NB4 (cell line): ENCODE data around the gene KATNB1.

ENCODE experiments used
- DNase-seq: peaks from one replicate; pipeline ENCODE4 v3.0.0; 2010; ENCODE audit warnings: low read depth
- H3K4me3 ChIP-seq: one replicate; pipeline ENCODE4 v1.5.1; 2011; ENCODE audit warnings: mild to moderate bottlenecking, low read depth, low read length, moderate library complexity
- MAX ChIP-seq: IDR thresholded peaks from 2 replicates; pipeline ENCODE4 v1.6.1; 2011; ENCODE audit warnings: low read depth, low read length
- MYC ChIP-seq: IDR thresholded peaks from 2 replicates; pipeline ENCODE4 v1.6.1; 2011; ENCODE audit warnings: low read depth, low read length
- POLR2A ChIP-seq: IDR thresholded peaks from 2 replicates; pipeline ENCODE4 v1.6.1; 2011; ENCODE audit warnings: mild to moderate bottlenecking; ENCODE audit not compliant: insufficient read length; ENCODE audit errors: extremely low read depth
- TF ChIP-seq, protein P1 (sequence below): IDR thresholded peaks from one replicate; pipeline ENCODE4 v1.5.1; 2012; ENCODE audit warnings: low read depth, low read length

KATNB1 gene

GRCh38 chr16:57799600-57800199 is 64.1 kb downstream of the KATNB1 start:
- peak; percentile 77 for DNase-seq
- H3K4me3 ChIP-seq, result peak overlapping the region; percentile 81

DNA sequence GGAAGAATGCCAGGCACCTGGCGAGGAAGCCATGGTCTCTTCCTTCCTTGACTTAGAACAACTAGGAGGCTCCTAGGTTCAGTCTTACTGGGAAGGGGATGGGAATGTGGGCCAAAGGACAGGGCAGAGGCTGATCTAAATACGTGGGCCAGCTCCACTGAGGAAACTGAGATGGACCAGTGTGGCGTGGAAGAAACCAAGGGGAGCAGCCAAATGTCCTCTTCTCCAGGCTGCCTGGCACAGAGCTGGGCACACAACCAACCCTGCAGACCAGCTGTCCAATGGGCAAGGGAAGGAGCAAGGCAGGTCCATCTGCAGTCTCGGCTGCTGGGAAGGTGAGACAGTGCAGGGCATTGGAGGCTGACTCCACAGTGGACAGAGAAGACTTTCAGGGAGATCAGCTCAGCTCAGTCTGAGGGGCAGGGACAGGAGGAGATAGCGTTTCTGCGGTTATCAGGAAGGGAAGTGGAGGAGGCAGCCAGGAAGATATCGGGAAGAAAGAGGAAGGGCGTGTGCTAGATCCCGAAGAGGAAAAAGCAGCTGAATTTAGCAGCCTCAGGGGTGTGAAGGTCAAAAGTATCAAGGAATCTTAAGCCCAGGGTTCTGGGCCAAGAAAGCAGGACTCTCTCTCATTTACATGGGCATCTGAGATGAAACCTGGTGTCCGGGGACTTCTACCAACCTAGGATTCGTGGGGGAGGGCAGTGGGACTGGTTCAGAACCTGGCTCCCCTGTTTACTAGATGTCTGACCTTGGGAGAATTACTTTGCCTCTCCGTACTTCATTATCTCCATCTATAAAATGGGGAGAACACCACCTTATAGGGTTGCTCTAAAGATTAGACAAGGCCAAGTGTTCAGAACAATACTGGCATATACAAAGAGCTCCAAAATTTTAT is 64.9 kb downstream of the KATNB1 start:
- peak; percentile 44 for DNase-seq
- TF ChIP-seq MYC (no peak), POLR2A (no peak), MAX (no peak)
- TF ChIP-seq, protein P1, sequence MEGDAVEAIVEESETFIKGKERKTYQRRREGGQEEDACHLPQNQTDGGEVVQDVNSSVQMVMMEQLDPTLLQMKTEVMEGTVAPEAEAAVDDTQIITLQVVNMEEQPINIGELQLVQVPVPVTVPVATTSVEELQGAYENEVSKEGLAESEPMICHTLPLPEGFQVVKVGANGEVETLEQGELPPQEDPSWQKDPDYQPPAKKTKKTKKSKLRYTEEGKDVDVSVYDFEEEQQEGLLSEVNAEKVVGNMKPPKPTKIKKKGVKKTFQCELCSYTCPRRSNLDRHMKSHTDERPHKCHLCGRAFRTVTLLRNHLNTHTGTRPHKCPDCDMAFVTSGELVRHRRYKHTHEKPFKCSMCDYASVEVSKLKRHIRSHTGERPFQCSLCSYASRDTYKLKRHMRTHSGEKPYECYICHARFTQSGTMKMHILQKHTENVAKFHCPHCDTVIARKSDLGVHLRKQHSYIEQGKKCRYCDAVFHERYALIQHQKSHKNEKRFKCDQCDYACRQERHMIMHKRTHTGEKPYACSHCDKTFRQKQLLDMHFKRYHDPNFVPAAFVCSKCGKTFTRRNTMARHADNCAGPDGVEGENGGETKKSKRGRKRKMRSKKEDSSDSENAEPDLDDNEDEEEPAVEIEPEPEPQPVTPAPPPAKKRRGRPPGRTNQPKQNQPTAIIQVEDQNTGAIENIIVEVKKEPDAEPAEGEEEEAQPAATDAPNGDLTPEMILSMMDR, result no peak
- peak overlapping the region; percentile 81 for H3K4me3 ChIP-seq

More at GRCh38 chr16:57799600-57800199, 64.1 kb downstream of the KATNB1 start:
- TF ChIP-seq POLR2A (no peak), MYC (no peak), MAX (peak; percentile 28; the same call in 1 of the 2 replicates)

DNA sequence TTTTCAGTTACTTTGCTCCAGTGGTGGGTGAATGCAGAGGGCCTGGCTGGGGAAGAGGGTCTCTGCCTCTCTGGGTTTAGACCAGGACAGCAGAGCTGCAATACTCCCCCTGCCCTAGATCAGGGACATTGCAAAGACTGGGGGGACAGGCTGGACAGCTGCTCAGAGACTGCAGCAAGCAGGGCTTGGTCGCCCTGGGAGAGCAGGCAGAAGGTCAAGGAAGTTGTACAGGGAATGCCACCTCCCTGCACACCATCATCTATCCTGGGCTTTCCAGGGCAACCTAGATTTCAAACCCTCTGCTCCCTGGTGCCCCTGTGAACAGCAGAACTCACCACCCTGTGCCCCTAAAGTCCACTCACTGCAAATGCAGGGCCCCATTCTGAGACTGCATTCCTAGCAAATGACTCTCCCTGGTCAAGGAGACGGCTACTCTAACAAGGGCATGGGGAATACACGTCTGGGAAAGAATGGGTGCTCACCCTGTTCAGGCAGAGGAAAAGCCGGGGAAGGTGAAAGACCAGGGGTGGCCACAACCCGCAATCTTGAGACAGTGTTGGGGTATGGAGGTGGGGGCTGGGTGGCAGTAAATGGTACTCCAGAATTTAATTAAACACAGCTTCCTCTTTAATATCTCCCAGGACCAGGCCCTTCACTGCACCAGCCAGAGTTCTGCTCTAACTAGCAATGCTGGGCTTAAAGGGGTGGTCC is 65.7 kb downstream of the KATNB1 start:
- no peak for TF ChIP-seq MYC
- TF ChIP-seq, protein P1, result no peak
- H3K4me3 ChIP-seq, result peak overlapping the region; percentile 81
- DNase-seq, result peak; percentile 72

- DNase-seq, result peak; percentile 82
- peak overlapping the region; percentile 81 for H3K4me3 ChIP-seq
- TF ChIP-seq POLR2A, result no peak
- no peak for TF ChIP-seq MYC
- TF ChIP-seq, protein P1, result no peak
- TF ChIP-seq MAX, result no peak
These were observed 66.3 kb downstream of the KATNB1 start for GRCh38 chr16:57801809-57802340.

GRCh38 chr16:57802341-57803133 is 67.0 kb downstream of the KATNB1 start, which contains the start of gene KIFC3:
Gene KIFC3 (minus strand): TSS chr16:57802491. CDS start chr16:57798243, 4,248 bp downstream.
- TF ChIP-seq MYC (peak; percentile 67), POLR2A (peak; percentile 34), MAX (peak; percentile 90)
- TF ChIP-seq, protein P1, result no peak
- DNase-seq, result peak; percentile 92
- peak within 1 kb of the TSS; percentile 81 for H3K4me3 ChIP-seq
